ENCODE measurements around the gene SUPT3H. TPM values are rescaled to one million over a fixed set of nuclear protein-coding genes. Genes with fewer than 3 reads are reported as not detected.
"Not testable (repeated sequence)": the region's sequence is repeated elsewhere in the genome, so short reads cannot be mapped to it uniquely, and the experiment has no call there.

The SUPT3H gene
- total RNA-seq, 1 experiment from 2014 or later: 14.8 TPM

GRCh38 chr6:45160305-45160704 lies 217.4 kb downstream of the SUPT3H start:
- in situ Hi-C loops (cut with HindIII; ENCODE audit: low pct_unique_long_range_greater_than_20kb, low sequenced_read_pairs): no loop called here
- DNase-seq (ENCODE audit: low read depth): no peak

GRCh38 chr6:45156075-45156474 lies 221.7 kb downstream of the SUPT3H start:
- no peak for DNase-seq (ENCODE audit: low read depth)
- in situ Hi-C loops (cut with HindIII; ENCODE audit: low pct_unique_long_range_greater_than_20kb, low sequenced_read_pairs): no loop called here

- in situ Hi-C loops (cut with HindIII; ENCODE audit: low pct_unique_long_range_greater_than_20kb, low sequenced_read_pairs): no loop called here
- no peak for DNase-seq (ENCODE audit: low read depth)
Measured at GRCh38 chr6:45155341-45155894, 222.3 kb downstream of the SUPT3H start.

GRCh38 chr6:45154679-45155078 lies 223.1 kb downstream of the SUPT3H start:
- in situ Hi-C loops (cut with HindIII; ENCODE audit: low pct_unique_long_range_greater_than_20kb, low sequenced_read_pairs): no loop called here
- DNase-seq (ENCODE audit: low read depth): no peak

GRCh38 chr6:45148711-45149341 lies 228.9 kb downstream of the SUPT3H start:
- in situ Hi-C loops (cut with HindIII; ENCODE audit: low pct_unique_long_range_greater_than_20kb, low sequenced_read_pairs): no loop called here

GRCh38 chr6:45148278-45148677 lies 229.5 kb downstream of the SUPT3H start:
- in situ Hi-C loops (cut with HindIII; ENCODE audit: low pct_unique_long_range_greater_than_20kb, low sequenced_read_pairs): no loop called here
- no peak for DNase-seq (ENCODE audit: low read depth)

More at GRCh38 chr6:45148711-45149341, 228.9 kb downstream of the SUPT3H start:
- no peak for DNase-seq (ENCODE audit: low read depth)

GRCh38 chr6:45145658-45146057 lies 232.1 kb downstream of the SUPT3H start:
- in situ Hi-C loops (cut with HindIII; ENCODE audit: low pct_unique_long_range_greater_than_20kb, low sequenced_read_pairs); DNase-seq (ENCODE audit: low read depth): not testable (repeated sequence)

- in situ Hi-C loops (cut with HindIII; ENCODE audit: low pct_unique_long_range_greater_than_20kb, low sequenced_read_pairs): no loop called here
Measured at GRCh38 chr6:45138765-45139164, 239.0 kb downstream of the SUPT3H start.

GRCh38 chr6:45136495-45136894 lies 241.2 kb downstream of the SUPT3H start:
- DNase-seq (ENCODE audit: low read depth): no peak
- in situ Hi-C loops (cut with HindIII; ENCODE audit: low pct_unique_long_range_greater_than_20kb, low sequenced_read_pairs): no loop called here

More at GRCh38 chr6:45138765-45139164, 239.0 kb downstream of the SUPT3H start:
- no peak for DNase-seq (ENCODE audit: low read depth)

GRCh38 chr6:45132658-45133294 lies 245.0 kb downstream of the SUPT3H start:
- in situ Hi-C loops (cut with HindIII; ENCODE audit: low pct_unique_long_range_greater_than_20kb, low sequenced_read_pairs): no loop called here

GRCh38 chr6:45132059-45132458 lies 245.7 kb downstream of the SUPT3H start:
- in situ Hi-C loops (cut with HindIII; ENCODE audit: low pct_unique_long_range_greater_than_20kb, low sequenced_read_pairs): no loop called here

More at GRCh38 chr6:45132658-45133294, 245.0 kb downstream of the SUPT3H start:
- DNase-seq (ENCODE audit: low read depth): no peak

GRCh38 chr6:45129051-45129450 lies 248.7 kb downstream of the SUPT3H start:
- in situ Hi-C loops (cut with HindIII; ENCODE audit: low pct_unique_long_range_greater_than_20kb, low sequenced_read_pairs): no loop called here

More at GRCh38 chr6:45132059-45132458, 245.7 kb downstream of the SUPT3H start:
- DNase-seq (ENCODE audit: low read depth): no peak

GRCh38 chr6:45127185-45127584 lies 250.5 kb downstream of the SUPT3H start:
- in situ Hi-C loops (cut with HindIII; ENCODE audit: low pct_unique_long_range_greater_than_20kb, low sequenced_read_pairs): no loop called here
- no peak for DNase-seq (ENCODE audit: low read depth)

More at GRCh38 chr6:45129051-45129450, 248.7 kb downstream of the SUPT3H start:
- no peak for DNase-seq (ENCODE audit: low read depth)

GRCh38 chr6:45126033-45126432 lies 251.7 kb downstream of the SUPT3H start:
- in situ Hi-C loops (cut with HindIII; ENCODE audit: low pct_unique_long_range_greater_than_20kb, low sequenced_read_pairs): no loop called here

GRCh38 chr6:45123023-45123422 lies 254.7 kb downstream of the SUPT3H start:
- in situ Hi-C loops (cut with HindIII; ENCODE audit: low pct_unique_long_range_greater_than_20kb, low sequenced_read_pairs): no loop called here
- no peak for DNase-seq (ENCODE audit: low read depth)

More at GRCh38 chr6:45126033-45126432, 251.7 kb downstream of the SUPT3H start:
- DNase-seq (ENCODE audit: low read depth): no peak

GRCh38 chr6:45118754-45119153 lies 259.0 kb downstream of the SUPT3H start:
- in situ Hi-C loops (cut with HindIII; ENCODE audit: low pct_unique_long_range_greater_than_20kb, low sequenced_read_pairs): no loop called here
- DNase-seq (ENCODE audit: low read depth): no peak

- in situ Hi-C loops (cut with HindIII; ENCODE audit: low pct_unique_long_range_greater_than_20kb, low sequenced_read_pairs): no loop called here
- DNase-seq (ENCODE audit: low read depth): no peak
Measured at GRCh38 chr6:45116714-45117410, 260.9 kb downstream of the SUPT3H start.

- in situ Hi-C loops (cut with HindIII; ENCODE audit: low pct_unique_long_range_greater_than_20kb, low sequenced_read_pairs): no loop called here
Measured at GRCh38 chr6:45115696-45116095, 262.0 kb downstream of the SUPT3H start.

GRCh38 chr6:45112711-45113110 lies 265.0 kb downstream of the SUPT3H start:
- no peak for DNase-seq (ENCODE audit: low read depth)
- in situ Hi-C loops (cut with HindIII; ENCODE audit: low pct_unique_long_range_greater_than_20kb, low sequenced_read_pairs): no loop called here

More at GRCh38 chr6:45115696-45116095, 262.0 kb downstream of the SUPT3H start:
- no peak for DNase-seq (ENCODE audit: low read depth)

All from Caki2 (cell line).